A549 (cell line): ENCODE data around the gene STBD1. TPM values are rescaled to one million over a fixed set of nuclear protein-coding genes. Genes with fewer than 3 reads are reported as not detected.

Experiments used
- ATAC-seq, 2 experiments: fragments of 200-7000 bp in 1 of 2; fragments of >200 bp in 1 of 2; cut with Nextera tagmentation in 1 of 2; cut with Tn5 transposase in 1 of 2; 3 replicates each; pipeline versions ENCODE4 v1.8.0 to v1.9.1; 2018 to 2020; ENCODE audit warnings: mild to moderate bottlenecking in 1 of 2, moderate library complexity in 1 of 2
- CTCF ChIA-PET: fragments of 300-600 bp; sonication (Branson Sonifier 250); formaldehyde crosslinking; extraction: SDS; loops from one replicate; lab custom pipeline; 2021; ENCODE audit warnings: antibody characterized with exemption, inconsistent platforms; lab: Yijun Ruan, JAX
- POLR2A ChIA-PET: fragments of 350-600 bp; formaldehyde crosslinking; extraction: SDS; loops from one replicate; lab custom pipeline; 2021; ENCODE audit warnings: antibody characterized with exemption, inconsistent platforms; lab: Yijun Ruan, JAX
- DNase-seq, 2 experiments: peaks; one replicate each; pipeline versions ENCODE4 v3.0.0 to v3.0.0-alpha.2; 2011 to 2016; ENCODE audit warnings: low read depth in 1 of 2, low spot score in 1 of 2
- FAIRE-seq: peaks from 2 replicates; lab custom pipeline; 2011; peaks lifted over from hg19 to GRCh38; lab: Jason Lieb, UNC
- H3K27ac ChIP-seq, 2 experiments: fragments of >200 bp; sonication (Bioruptor Twin); formaldehyde crosslinking; 3 replicates each; pipeline ENCODE4 v1.5.1; 2016 to 2017
- H3K4me1 ChIP-seq: fragments of >200 bp; sonication (Bioruptor Twin); formaldehyde crosslinking; 3 replicates; pipeline ENCODE4 v1.6.1; 2016
- H3K4me2 ChIP-seq: fragments of >200 bp; sonication (Bioruptor Twin); formaldehyde crosslinking; 3 replicates; pipeline ENCODE4 v1.6.1; 2016
- H3K4me3 ChIP-seq: fragments of >200 bp; sonication (Bioruptor Twin); formaldehyde crosslinking; 3 replicates; pipeline ENCODE4 v1.5.1; 2016
- H3K9me3 ChIP-seq: fragments of >200 bp; sonication (Bioruptor Twin); formaldehyde crosslinking; 3 replicates; pipeline ENCODE4 v1.6.1; 2016
- ATOH8 ChIP-seq: fragments of 250-450 bp; sonication (Bioruptor Pico); IDR thresholded peaks from 2 replicates; pipeline ENCODE4 v1.5.0; 2020; ENCODE audit warnings: low read depth, mild to moderate bottlenecking, moderate library complexity
- BCL3 ChIP-seq: fragments of >200 bp; sonication (Bioruptor Twin); formaldehyde crosslinking; IDR thresholded peaks from 3 replicates; pipeline ENCODE4 v1.6.1; 2016
- CBX2 ChIP-seq: fragments of 200-600 bp; sonication (generic); IDR thresholded peaks from 2 replicates; pipeline ENCODE4 v1.6.1; 2016; ENCODE audit warnings: low read depth, mild to moderate bottlenecking, borderline replicate concordance
- CBX8 ChIP-seq: fragments of 200-600 bp; sonication (generic); IDR thresholded peaks from 2 replicates; pipeline ENCODE4 v1.6.1; 2016
- CEBPB ChIP-seq, 2 experiments: fragments of >200 bp in 1 of 2; sonication (Bioruptor Twin) in 1 of 2; formaldehyde crosslinking in 1 of 2; IDR thresholded peaks; 2 replicates each; pipeline ENCODE4 v1.6.1; 2012 to 2016
- CHD2 ChIP-seq: fragments of 150-350 bp; IDR thresholded peaks from 2 replicates; pipeline ENCODE4 v1.6.1; 2014; ENCODE audit warnings: low read length; ENCODE audit not compliant: partially characterized antibody
- CHD4 ChIP-seq: fragments of 200-600 bp; sonication (generic); IDR thresholded peaks from 2 replicates; pipeline ENCODE4 v1.6.1; 2016; ENCODE audit warnings: antibody characterized with exemption, mild to moderate bottlenecking, borderline replicate concordance
- EHMT2 ChIP-seq: fragments of 200-600 bp; sonication (generic); IDR thresholded peaks from 2 replicates; pipeline ENCODE4 v1.6.1; 2016; ENCODE audit warnings: antibody characterized with exemption, low read depth, mild to moderate bottlenecking, moderate library complexity
- FOSL2 ChIP-seq, 2 experiments: fragments of 450-650 bp in 1 of 2; fragments of >200 bp in 1 of 2; sonication (Bioruptor Twin) in 1 of 2; formaldehyde crosslinking; IDR thresholded peaks; 2 replicates each; pipeline versions ENCODE4 v1.5.0 to v1.6.1; 2016 to 2020; ENCODE audit warnings: mild to moderate bottlenecking in 1 of 2, moderate library complexity in 1 of 2
- GATA3 ChIP-seq: IDR thresholded peaks from 2 replicates; pipeline ENCODE4 v1.6.1; 2012; ENCODE audit warnings: borderline replicate concordance
- HDAC2 ChIP-seq: fragments of 200-600 bp; sonication (generic); IDR thresholded peaks from 2 replicates; pipeline ENCODE4 v1.6.1; 2016
- HEYL ChIP-seq: fragments of 250-450 bp; sonication (Bioruptor Pico); IDR thresholded peaks from 2 replicates; pipeline ENCODE4 v1.8.0; 2021; ENCODE audit warnings: mild to moderate bottlenecking, moderate library complexity
- HOXA7 ChIP-seq: fragments of 250-450 bp; sonication (Bioruptor Pico); IDR thresholded peaks from 2 replicates; pipeline ENCODE4 v1.5.0; 2020; ENCODE audit warnings: mild to moderate bottlenecking, moderate library complexity
- HOXB13 ChIP-seq: fragments of 250-450 bp; sonication (Bioruptor Pico); IDR thresholded peaks from 2 replicates; pipeline ENCODE4 v1.5.0; 2020; ENCODE audit warnings: low read depth, mild to moderate bottlenecking, moderate library complexity
- HOXB5 ChIP-seq: fragments of 250-450 bp; sonication (Bioruptor Pico); IDR thresholded peaks from 2 replicates; pipeline ENCODE4 v1.5.0; 2020; ENCODE audit warnings: mild to moderate bottlenecking, moderate library complexity
- JUN ChIP-seq, 2 experiments: fragments of >200 bp; sonication (Bioruptor Twin); formaldehyde crosslinking; IDR thresholded peaks; 2 replicates in 1 of 2; 3 replicates in 1 of 2; pipeline ENCODE4 v1.6.1; 2016 to 2017
- JUNB ChIP-seq: fragments of >200 bp; sonication (Bioruptor Twin); formaldehyde crosslinking; IDR thresholded peaks from 2 replicates; pipeline ENCODE4 v1.6.1; 2016
- KDM1A ChIP-seq: fragments of 200-600 bp; sonication (generic); IDR thresholded peaks from 2 replicates; pipeline ENCODE4 v1.6.1; 2016; ENCODE audit warnings: low read depth, mild to moderate bottlenecking
- MAFK ChIP-seq: fragments of 450-650 bp; IDR thresholded peaks from 2 replicates; pipeline ENCODE4 v1.6.1; 2014; ENCODE audit not compliant: partially characterized antibody
- NFE2L2 ChIP-seq: fragments of 150-350 bp; conservative IDR thresholded peaks from 2 replicates; pipeline ENCODE4 v1.6.1; 2014; ENCODE audit warnings: low read length
- NR3C1 ChIP-seq: fragments of >200 bp; sonication (Bioruptor Twin); formaldehyde crosslinking; IDR thresholded peaks from 3 replicates; pipeline ENCODE4 v1.6.1; 2017
- PBX3 ChIP-seq: IDR thresholded peaks from 2 replicates; pipeline ENCODE4 v1.6.1; 2012
- POLR2A ChIP-seq: IDR thresholded peaks from 2 replicates; pipeline ENCODE4 v1.6.1; 2012; ENCODE audit warnings: mild to moderate bottlenecking, low read length
- RNF2 ChIP-seq: fragments of 200-600 bp; sonication (generic); IDR thresholded peaks from 2 replicates; pipeline ENCODE4 v1.6.1; 2016; ENCODE audit warnings: low read depth, mild to moderate bottlenecking, antibody characterized with exemption, moderate library complexity, borderline replicate concordance
- SREBF2 ChIP-seq: fragments of 450-650 bp; IDR thresholded peaks from 2 replicates; pipeline ENCODE4 v1.6.1; 2014; ENCODE audit warnings: mild to moderate bottlenecking, moderate library complexity
- USF2 ChIP-seq: fragments of 450-650 bp; IDR thresholded peaks from 2 replicates; pipeline ENCODE4 v1.6.1; 2014; ENCODE audit warnings: antibody characterized with exemption
- ZFP36 ChIP-seq: fragments of 450-650 bp; IDR thresholded peaks from 2 replicates; pipeline ENCODE4 v1.6.1; 2014; ENCODE audit warnings: borderline replicate concordance; ENCODE audit not compliant: partially characterized antibody
- whole genome bisulfite sequencing: methylation state at CpG from one replicate; pipeline ENCODE4 v1.1.6; 2017; ENCODE audit errors: missing lambda C conversion rate; 5-methylcytosine and 5-hydroxymethylcytosine counted together
- polyA plus RNA-seq, 4 experiments: library from polyadenylated mRNA; depleted of rRNA in 3 of 4; stranded (reverse); fragments of >200 nt; fragmentation: RNase III in 1 of 4; extraction: RNeasy Plus Mini Kit Qiagen cat#74134 plus additional on column Dnase treatment in 1 of 4; gene quantifications; 2 replicates in 3 of 4; 3 replicates in 1 of 4; pipeline ENCODE4 v1.2.3, GENCODE V29; 2011 to 2017
- TF ChIP-seq, protein P1 (sequence below): fragments of >200 bp; sonication (Bioruptor Twin); formaldehyde crosslinking; IDR thresholded peaks from 2 replicates; pipeline ENCODE4 v1.6.1; 2016
- TF ChIP-seq, protein P2 (sequence below): IDR thresholded peaks from 2 replicates; pipeline ENCODE4 v1.6.1; 2012
- TF ChIP-seq, protein P3 (sequence below): fragments of >200 bp; sonication (Bioruptor Twin); formaldehyde crosslinking; IDR thresholded peaks from 3 replicates; pipeline ENCODE4 v1.5.1; 2016

The STBD1 gene
- polyA plus RNA-seq, 2 of the 4 experiments (the other 2 are of a cell fraction), result 1.3 to 6.4 TPM

- FAIRE-seq, result no peak
- no peak for DNase-seq
- Histone ChIP-seq H3K4me3 (no peak overlapping the region), H3K9me3 (no peaks in the 10 kb centered on the region), H3K27ac (no peak overlapping the region), H3K4me1 (no peaks in the 10 kb centered on the region), H3K4me2 (no peak overlapping the region)
- CTCF ChIA-PET, result no interaction called here
- TF ChIP-seq CHD2 (no peak), POLR2A (no peak), RNF2 (no peak)
- WGBS, result 87% methylated on average over 3 of the region's 3 CpGs
- ATAC-seq, result no peak
- POLR2A ChIA-PET, result no interaction called here
Measured at GRCh38 chr4:76257824-76258223, 48.7 kb upstream of the STBD1 start.

DNA sequence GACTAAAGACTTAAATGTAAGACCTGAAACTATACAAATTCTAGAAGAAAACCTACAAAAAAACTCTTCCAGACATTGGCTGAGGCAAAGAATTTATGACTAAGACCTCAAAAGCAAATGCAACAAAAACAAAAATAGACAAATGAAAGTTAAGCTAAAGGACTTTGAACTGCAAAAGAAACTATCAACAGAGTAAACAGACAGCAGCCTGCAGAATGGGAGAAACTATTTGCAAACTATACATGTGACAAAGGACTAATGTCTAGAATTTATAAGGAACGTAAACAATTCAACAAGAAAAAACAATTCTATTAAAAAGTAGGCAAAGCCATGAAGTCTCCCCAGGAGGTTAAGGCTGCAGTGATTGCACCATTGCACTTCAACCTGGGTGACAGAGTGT, 46.0 kb upstream of the STBD1 start:
- Histone ChIP-seq H3K4me3 (no peak overlapping the region), H3K4me1 (no peaks in the 10 kb centered on the region), H3K9me3 (no peaks in the 10 kb centered on the region), H3K4me2 (no peak overlapping the region), H3K27ac (no peak overlapping the region)
- DNase-seq, result no peak
- POLR2A ChIA-PET, result no interaction called here
- TF ChIP-seq RNF2 (no peak), SREBF2 (no peak), FOSL2 (IDR thresholded peaks at IDR 0.05) (no peak), FOSL2 (CRISPR knock-in tag; IDR thresholded peaks at IDR 0.05) (no peak), EHMT2 (no peak), CBX8 (no peak), GATA3 (no peak), ZFP36 (no peak), BCL3 (no peak), KDM1A (no peak), CEBPB (IDR thresholded peaks at IDR 0.05) (no peak), USF2 (no peak), CHD4 (no peak), JUNB (no peak), NR3C1 (no peak), HDAC2 (no peak), CHD2 (no peak), HOXB5 (CRISPR knock-in tag) (no peak)
- TF ChIP-seq, protein P1, sequence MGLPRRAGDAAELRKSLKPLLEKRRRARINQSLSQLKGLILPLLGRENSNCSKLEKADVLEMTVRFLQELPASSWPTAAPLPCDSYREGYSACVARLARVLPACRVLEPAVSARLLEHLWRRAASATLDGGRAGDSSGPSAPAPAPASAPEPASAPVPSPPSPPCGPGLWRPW, result no peak
- whole genome bisulfite sequencing, result 22% methylated on average over 1 of the region's 1 CpG
- CTCF ChIA-PET, result no interaction called here
- ATAC-seq, result no peak
- no peak for FAIRE-seq

DNA sequence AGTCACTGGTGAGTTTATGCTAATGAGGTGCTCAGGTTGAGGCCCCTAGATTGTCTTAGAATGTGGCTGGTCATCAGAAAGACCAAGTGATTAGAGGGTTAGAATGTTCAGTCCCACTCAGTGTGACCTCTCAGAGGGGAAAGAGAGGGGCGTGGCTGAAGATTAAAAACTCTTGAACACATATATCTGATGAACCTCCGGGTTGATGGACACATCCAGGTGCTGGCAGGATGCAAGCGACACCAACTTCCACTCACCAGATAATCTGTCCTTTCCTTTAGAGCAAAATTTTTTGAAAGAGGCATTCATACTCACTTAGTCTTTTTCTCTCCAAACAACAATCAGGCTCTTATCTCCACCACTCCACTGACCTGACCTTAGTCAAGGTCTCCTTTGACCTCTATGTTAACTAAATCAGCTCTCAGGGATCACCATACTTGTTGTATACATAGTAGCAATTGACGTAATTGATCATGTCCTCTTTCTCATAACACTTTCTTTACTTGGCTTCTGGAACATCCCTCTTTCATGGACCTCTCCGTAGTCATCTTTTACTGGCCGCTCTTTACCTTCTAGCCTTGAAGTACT, 40.8 kb upstream of the STBD1 start:
- Histone ChIP-seq H3K4me1 (no peaks in the 10 kb centered on the region), H3K4me2 (no peak overlapping the region), H3K4me3 (no peak overlapping the region), H3K9me3 (no peaks in the 10 kb centered on the region), H3K27ac (no peak overlapping the region)
- no peak for FAIRE-seq
- DNase-seq, result no peak
- ATAC-seq, result no peak
- 61% methylated on average over 6 of the region's 6 CpGs for WGBS
- CTCF ChIA-PET, result no interaction called here
- POLR2A ChIA-PET, result no interaction called here
- TF ChIP-seq CHD2, result no peak
- TF ChIP-seq MAFK, result no peak
- TF ChIP-seq CBX2, result no peak
- TF ChIP-seq, protein P2, sequence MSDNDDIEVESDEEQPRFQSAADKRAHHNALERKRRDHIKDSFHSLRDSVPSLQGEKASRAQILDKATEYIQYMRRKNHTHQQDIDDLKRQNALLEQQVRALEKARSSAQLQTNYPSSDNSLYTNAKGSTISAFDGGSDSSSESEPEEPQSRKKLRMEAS, result no peak
- TF ChIP-seq HOXA7 (CRISPR knock-in tag), result no peak
- no peak for TF ChIP-seq PBX3
- no peak for TF ChIP-seq NR3C1
- TF ChIP-seq HOXB13, result no peak
- TF ChIP-seq HEYL (CRISPR knock-in tag), result no peak
- TF ChIP-seq, protein P3, sequence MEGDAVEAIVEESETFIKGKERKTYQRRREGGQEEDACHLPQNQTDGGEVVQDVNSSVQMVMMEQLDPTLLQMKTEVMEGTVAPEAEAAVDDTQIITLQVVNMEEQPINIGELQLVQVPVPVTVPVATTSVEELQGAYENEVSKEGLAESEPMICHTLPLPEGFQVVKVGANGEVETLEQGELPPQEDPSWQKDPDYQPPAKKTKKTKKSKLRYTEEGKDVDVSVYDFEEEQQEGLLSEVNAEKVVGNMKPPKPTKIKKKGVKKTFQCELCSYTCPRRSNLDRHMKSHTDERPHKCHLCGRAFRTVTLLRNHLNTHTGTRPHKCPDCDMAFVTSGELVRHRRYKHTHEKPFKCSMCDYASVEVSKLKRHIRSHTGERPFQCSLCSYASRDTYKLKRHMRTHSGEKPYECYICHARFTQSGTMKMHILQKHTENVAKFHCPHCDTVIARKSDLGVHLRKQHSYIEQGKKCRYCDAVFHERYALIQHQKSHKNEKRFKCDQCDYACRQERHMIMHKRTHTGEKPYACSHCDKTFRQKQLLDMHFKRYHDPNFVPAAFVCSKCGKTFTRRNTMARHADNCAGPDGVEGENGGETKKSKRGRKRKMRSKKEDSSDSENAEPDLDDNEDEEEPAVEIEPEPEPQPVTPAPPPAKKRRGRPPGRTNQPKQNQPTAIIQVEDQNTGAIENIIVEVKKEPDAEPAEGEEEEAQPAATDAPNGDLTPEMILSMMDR, result no peak
- no peak for TF ChIP-seq RNF2
- TF ChIP-seq NFE2L2, result no peak
- TF ChIP-seq HOXB5 (CRISPR knock-in tag), result no peak
- TF ChIP-seq GATA3, result no peak
- no peak for TF ChIP-seq JUNB
- no peak for TF ChIP-seq ATOH8 (CRISPR knock-in tag)
- TF ChIP-seq JUN (IDR thresholded peaks at IDR 0.05), result no peak
